Activated CD4-positive, alpha-beta T cell treated with anti-CD3 and anti-CD28 coated beads for 36 hours (primary cell): ENCODE results near the gene ZBTB18. TPM values are rescaled to one million over a fixed set of nuclear protein-coding genes. Genes with fewer than 3 reads are reported as not detected.

ENCODE experiments used
- ATAC-seq: fragments of 200-7000 bp; cut with Tn5 transposase; one replicate; pipeline ENCODE4 v1.10.0; 2021; ENCODE audit warnings: mild to moderate bottlenecking, moderate library complexity
- CTCF ChIA-PET: fragments of 350-600 bp; sonication (Branson Sonifier 250); formaldehyde crosslinking; loops from one replicate; lab custom pipeline; 2021; ENCODE audit warnings: antibody characterized with exemption; lab: Charles Lee
- POLR2A ChIA-PET: fragments of 350-600 bp; sonication (Branson Sonifier 250); formaldehyde crosslinking; loops from one replicate; lab custom pipeline; 2021; ENCODE audit warnings: antibody characterized with exemption, inconsistent platforms; lab: Charles Lee
- DNase-seq: peaks from one replicate; pipeline ENCODE4 v3.0.0-alpha.2; 2020
- H3K27ac Mint-ChIP-seq: one replicate; pipeline ENCODE4 v1.8.0; 2021; ENCODE audit warnings: mixed read lengths
- H3K27me3 Mint-ChIP-seq: one replicate; pipeline ENCODE4 v1.8.0; 2021; ENCODE audit warnings: mixed read lengths
- H3K36me3 Mint-ChIP-seq: one replicate; pipeline ENCODE4 v1.8.0; 2021; ENCODE audit warnings: low read depth, mixed read lengths
- H3K4me1 Mint-ChIP-seq: one replicate; pipeline ENCODE4 v1.8.0; 2021; ENCODE audit warnings: mixed read lengths
- H3K4me3 Mint-ChIP-seq: one replicate; pipeline ENCODE4 v1.8.0; 2021; ENCODE audit warnings: mild to moderate bottlenecking, moderate library complexity, mixed read lengths
- H3K9me3 Mint-ChIP-seq: one replicate; pipeline ENCODE4 v1.8.0; 2021; ENCODE audit warnings: low read depth, mixed read lengths
- intact Hi-C, 2 experiments: fragments of 100-400 bp; cut with DNase I in 1 of 2; cut with micrococcal nuclease in 1 of 2; formaldehyde crosslinking; loops; one replicate each; pipeline versions ENCODE4 v1.14.2 to v1.15.1; 2022 to 2024; cut with DNase I, micrococcal nuclease
- total RNA-seq, 2 experiments: library from RNA; stranded (reverse); gene quantifications; one replicate each; pipeline ENCODE4 v1.2.3, GENCODE V29; 2021

ZBTB18 gene
- total RNA-seq, 2 experiments from 2014 or later: 5.0 to 5.3 TPM

DNA sequence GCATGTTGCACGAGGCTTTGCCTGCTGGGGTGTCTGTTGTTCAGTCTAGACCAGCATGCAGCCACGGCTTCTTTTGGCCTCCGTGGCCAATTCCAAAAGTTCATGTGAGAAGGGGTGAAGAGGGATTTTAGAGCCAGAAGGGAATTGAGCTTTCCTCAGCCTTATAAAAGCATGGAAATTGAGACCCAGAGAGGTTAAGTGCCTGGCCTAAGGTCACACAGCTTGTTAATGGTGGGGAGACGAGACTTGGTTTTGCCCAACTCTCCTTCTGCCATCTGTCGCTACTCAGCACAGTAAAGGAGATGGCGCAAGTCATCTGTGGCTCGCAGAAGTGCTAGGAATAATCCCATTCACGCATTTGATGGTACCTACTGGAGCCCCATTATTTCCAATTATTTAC lies 25.7 kb downstream of the ZBTB18 start:
- Mint-ChIP-seq H3K27ac (no peak overlapping the region), H3K4me3 (no peak overlapping the region), H3K4me1 (peaks cover 27% of the 10 kb centered on the region), H3K27me3 (no peaks in the 10 kb centered on the region), H3K9me3 (no peaks in the 10 kb centered on the region), H3K36me3 (no peaks in the 10 kb centered on the region)
- ChIA-PET POLR2A (no interaction called here), CTCF (interaction anchor here (0.6 to 1.1 kb wide), 3 partner anchors 49 to 155 kb away, joined by 3 to 8 read pairs (median 4); no protein-coding TSS in a partner anchor)
- ATAC-seq (no peak), DNase-seq (no peak)
- intact Hi-C loops: no loop called here

DNA sequence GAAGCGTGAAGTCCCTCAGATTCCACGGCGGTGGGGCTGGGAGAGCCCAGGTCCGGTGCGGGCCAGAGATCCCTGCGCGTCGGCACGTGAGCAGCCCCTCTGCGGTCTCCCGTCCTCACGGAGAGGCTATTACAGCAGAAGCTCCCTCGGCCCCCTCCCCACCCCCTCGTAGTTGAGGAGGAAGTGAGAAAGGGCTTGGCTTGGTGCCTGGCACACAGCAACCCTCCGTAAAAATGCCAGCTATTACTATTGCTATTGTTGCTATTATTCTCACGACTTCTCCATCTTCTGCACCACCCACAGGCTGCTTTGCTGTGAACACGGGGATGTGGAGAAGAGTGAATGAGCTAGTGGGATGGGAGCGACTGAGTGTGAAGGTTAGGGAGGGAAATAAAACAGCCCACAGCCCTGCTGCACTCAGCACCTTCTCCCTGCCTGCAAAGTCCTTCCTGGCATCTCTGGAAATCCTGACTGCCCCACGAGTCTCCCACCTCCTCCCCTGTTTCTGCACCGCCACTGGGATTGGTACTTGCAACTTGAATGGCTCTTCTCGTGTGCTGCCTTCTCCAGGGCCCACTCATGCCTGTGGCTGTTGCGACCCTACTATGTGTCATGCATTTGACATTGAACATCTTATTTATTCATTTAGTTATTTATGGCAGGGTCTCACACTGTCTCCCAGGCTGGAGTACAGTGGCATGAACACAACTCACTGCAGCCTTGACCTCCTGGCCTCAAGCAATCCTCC lies 26.6 kb downstream of the ZBTB18 start:
- Mint-ChIP-seq H3K4me3 (no peak overlapping the region), H3K9me3 (no peaks in the 10 kb centered on the region), H3K27me3 (no peaks in the 10 kb centered on the region), H3K4me1 (peaks cover 27% of the 10 kb centered on the region), H3K36me3 (no peaks in the 10 kb centered on the region), H3K27ac (no peak overlapping the region)
- POLR2A ChIA-PET: interaction anchor here (0.6 kb wide), 1 partner anchor 221 kb away, joined by 3 read pairs; no protein-coding TSS in a partner anchor
- intact Hi-C loops: no loop called here
- CTCF ChIA-PET: interaction anchor here (1.1 kb wide), 1 partner anchor 53 kb away, joined by 4 read pairs; no protein-coding TSS in a partner anchor
- ATAC-seq (no peak), DNase-seq (no peak)

DNA sequence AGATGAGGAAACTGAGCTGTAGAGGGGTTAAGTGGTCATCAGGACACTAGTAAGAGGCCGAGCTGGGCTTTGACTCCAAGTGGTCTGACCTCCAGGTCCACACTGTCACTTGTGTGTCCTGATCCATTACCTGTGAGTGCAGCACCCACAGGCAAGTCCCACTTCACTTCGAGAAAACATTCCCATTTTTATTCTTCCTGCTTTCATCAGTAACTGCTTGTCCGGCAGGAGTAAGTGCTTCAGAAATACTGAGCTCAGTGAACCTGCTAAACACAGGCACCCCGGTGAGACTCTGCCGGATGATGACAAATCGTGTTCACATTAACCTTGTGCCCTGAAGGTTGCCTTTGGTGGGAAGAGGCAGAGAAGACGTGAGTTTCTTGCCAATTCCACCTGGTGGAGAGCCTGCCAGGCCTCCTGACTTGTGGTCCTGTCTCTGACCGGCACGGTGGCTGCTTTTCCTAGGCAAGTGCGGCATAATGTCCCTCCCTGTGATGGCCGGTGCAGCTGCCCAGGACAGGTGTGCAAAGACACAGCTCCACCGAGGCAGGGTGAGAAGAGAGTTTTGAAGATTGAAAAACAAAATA lies 29.4 kb downstream of the ZBTB18 start:
- Mint-ChIP-seq H3K9me3 (no peaks in the 10 kb centered on the region), H3K4me1 (peaks cover 9% of the 10 kb centered on the region), H3K4me3 (no peak overlapping the region), H3K27ac (no peak overlapping the region), H3K27me3 (peaks cover 2% of the 10 kb centered on the region), H3K36me3 (no peaks in the 10 kb centered on the region)
- CTCF ChIA-PET: no interaction called here
- intact Hi-C loops: no loop called here
- POLR2A ChIA-PET: no interaction called here
- ATAC-seq (no peak), DNase-seq (no peak)

DNA sequence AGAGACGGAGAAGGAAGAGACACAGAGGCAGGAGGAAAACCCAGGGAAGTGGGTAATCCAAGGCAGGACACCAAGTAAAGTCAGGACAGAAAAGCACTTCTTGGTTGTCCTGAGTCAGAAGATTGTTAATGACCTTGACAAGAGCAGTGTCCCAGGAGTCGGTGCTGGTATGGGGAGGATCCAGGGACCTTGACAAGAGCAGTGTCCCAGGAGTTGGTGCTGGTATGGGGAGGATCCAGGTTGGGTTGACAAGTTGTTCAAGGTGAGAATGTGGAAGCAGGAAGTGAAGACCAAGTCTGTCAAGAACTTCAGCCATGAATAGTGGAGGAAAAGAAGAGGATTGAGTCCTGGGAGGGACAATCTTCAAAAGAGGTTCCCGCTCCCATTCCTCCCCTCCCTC lies 31.9 kb downstream of the ZBTB18 start:
- no peaks in the 10 kb centered on the region for H3K9me3 Mint-ChIP-seq
- intact Hi-C loops: no loop called here
- H3K4me1 Mint-ChIP-seq: no peaks in the 10 kb centered on the region
- H3K27me3 Mint-ChIP-seq: peaks cover 2% of the 10 kb centered on the region
- H3K27ac Mint-ChIP-seq: no peak overlapping the region
- ChIA-PET POLR2A (no interaction called here), CTCF (interaction anchor here (1.4 kb wide), 1 partner anchor 8 kb away, joined by 4 read pairs; no protein-coding TSS in a partner anchor)
- DNase-seq: no peak
- ATAC-seq: no peak
- no peaks in the 10 kb centered on the region for H3K36me3 Mint-ChIP-seq
- no peak overlapping the region for H3K4me3 Mint-ChIP-seq

DNA sequence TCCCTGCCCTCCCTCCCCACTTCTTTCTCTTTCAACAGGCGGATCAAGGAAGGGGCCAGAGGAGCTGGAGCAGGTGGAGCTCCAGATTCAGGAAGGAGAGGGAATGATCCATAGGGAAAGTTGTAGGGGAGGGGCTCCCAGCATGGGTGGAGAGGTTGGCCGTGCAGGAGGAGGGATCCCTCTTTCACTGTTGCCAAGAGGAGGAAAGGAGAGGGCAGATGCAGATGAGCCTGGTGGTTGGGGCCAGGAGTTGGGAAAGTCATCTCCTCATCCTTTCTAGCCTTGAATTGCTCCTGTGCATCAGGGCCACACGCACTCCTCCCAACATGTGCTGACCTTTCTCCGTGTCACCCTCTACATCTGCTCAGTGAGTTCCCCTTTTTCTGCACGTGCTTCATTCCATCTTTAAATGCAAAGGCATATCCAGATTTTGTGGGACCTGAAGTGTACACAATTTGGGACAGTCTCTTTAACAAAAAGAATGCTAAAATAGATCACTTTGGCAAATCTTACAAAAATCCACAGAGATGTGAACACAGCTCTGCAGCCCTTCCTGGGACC lies 32.4 kb downstream of the ZBTB18 start:
- H3K4me3 Mint-ChIP-seq: no peak overlapping the region
- intact Hi-C loops: no loop called here

DNA sequence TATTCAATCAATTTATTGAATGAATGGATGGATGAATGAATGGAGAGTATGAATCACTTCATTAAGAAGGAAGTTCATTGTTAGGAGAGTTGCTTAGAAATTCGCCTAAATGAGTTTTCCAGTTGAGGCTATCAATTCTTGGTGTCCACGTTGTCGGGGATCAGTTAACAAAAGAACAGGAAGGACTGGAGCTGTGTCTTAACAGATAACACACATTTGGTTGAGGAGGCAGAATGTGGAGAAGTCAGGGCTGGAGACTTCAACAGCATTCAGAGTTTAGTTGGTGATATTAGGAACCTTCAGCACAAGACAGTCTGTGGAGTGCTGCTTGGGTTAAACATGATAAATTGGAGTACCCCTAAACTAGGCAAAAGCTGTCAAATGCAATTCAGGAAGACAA lies 33.7 kb downstream of the ZBTB18 start:
- H3K9me3 Mint-ChIP-seq: no peaks in the 10 kb centered on the region
- intact Hi-C loops: no loop called here
- H3K36me3 Mint-ChIP-seq: no peaks in the 10 kb centered on the region
- H3K4me3 Mint-ChIP-seq: no peak overlapping the region
- ChIA-PET POLR2A (no interaction called here), CTCF (interaction anchor here (0.6 to 0.7 kb wide), 2 partner anchors 101 to 1421 kb away, joined by 3 read pairs; no protein-coding TSS in a partner anchor)
- H3K4me1 Mint-ChIP-seq: no peaks in the 10 kb centered on the region
- no peak overlapping the region for H3K27ac Mint-ChIP-seq
- no peak for DNase-seq
- peaks cover 2% of the 10 kb centered on the region for H3K27me3 Mint-ChIP-seq
- no peak for ATAC-seq

More for the DNA sequence above, 32.4 kb downstream of the ZBTB18 start:
- CTCF ChIA-PET: interaction anchor here (1.4 kb wide), 1 partner anchor 9 kb away, joined by 4 read pairs; no protein-coding TSS in a partner anchor
- Mint-ChIP-seq H3K4me1 (no peaks in the 10 kb centered on the region), H3K27ac (no peak overlapping the region), H3K9me3 (no peaks in the 10 kb centered on the region), H3K36me3 (no peaks in the 10 kb centered on the region), H3K27me3 (peaks cover 2% of the 10 kb centered on the region)
- no peak for DNase-seq
- POLR2A ChIA-PET: no interaction called here
- ATAC-seq: no peak

DNA sequence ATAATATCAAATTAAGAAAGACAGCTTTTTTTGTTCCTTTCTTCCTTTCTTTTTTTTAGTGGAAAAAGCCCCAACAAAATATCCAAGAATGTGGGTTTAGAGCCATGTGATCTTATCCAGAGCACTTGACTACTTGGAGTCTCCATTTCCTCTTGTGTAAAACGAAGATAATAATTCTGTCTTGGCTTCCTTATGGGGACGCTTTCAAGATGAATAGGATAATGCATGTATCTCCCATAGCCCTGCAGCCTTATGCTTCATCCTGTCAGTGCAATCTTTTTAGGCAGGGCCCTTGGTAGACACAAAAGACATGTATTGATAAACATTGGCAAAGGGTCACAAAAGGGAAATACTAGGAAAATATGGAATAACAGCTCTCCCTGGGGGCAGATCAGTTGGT lies 34.8 kb downstream of the ZBTB18 start:
- Mint-ChIP-seq H3K36me3 (no peaks in the 10 kb centered on the region), H3K9me3 (no peaks in the 10 kb centered on the region), H3K27ac (no peak overlapping the region), H3K4me1 (no peaks in the 10 kb centered on the region), H3K27me3 (peaks cover 2% of the 10 kb centered on the region), H3K4me3 (no peak overlapping the region)
- intact Hi-C loops: no loop called here
- CTCF ChIA-PET: interaction anchor here (0.6 kb wide), 1 partner anchor 15 kb away, joined by 4 read pairs; no protein-coding TSS in a partner anchor
- ATAC-seq (no peak), DNase-seq (no peak)
- POLR2A ChIA-PET: no interaction called here

DNA sequence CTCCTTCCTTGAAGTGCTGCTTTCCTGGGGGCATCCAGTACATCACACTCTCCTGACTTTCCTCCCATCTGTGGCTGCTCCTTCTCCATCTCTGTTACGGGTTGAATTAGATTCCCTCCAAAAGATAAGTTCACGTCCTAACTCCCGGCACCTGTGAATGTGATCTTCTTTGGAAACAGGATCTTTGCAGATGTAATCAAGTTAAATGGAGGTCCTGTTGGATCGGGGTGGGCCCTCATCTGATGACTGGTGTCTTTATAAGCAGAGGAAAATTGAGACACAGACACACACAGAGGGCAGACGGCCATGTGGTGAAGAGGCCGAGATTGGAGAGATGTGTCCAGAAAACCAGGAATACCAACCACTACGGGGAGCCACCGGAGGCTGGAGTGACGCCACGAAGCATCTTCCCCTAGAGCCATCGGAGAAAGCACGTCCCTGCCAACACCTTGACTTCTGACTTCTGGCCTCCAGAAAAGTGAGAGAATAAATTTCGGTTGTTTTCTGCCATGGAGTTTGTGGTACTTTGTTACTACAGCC lies 36.0 kb downstream of the ZBTB18 start:
- CTCF ChIA-PET: no interaction called here
- Mint-ChIP-seq H3K27me3 (peaks cover 2% of the 10 kb centered on the region), H3K4me1 (no peaks in the 10 kb centered on the region), H3K9me3 (no peaks in the 10 kb centered on the region), H3K36me3 (no peaks in the 10 kb centered on the region), H3K27ac (no peak overlapping the region), H3K4me3 (no peak overlapping the region)
- intact Hi-C loops: no loop called here
- DNase-seq (no peak), ATAC-seq (no peak)
- POLR2A ChIA-PET: no interaction called here

DNA sequence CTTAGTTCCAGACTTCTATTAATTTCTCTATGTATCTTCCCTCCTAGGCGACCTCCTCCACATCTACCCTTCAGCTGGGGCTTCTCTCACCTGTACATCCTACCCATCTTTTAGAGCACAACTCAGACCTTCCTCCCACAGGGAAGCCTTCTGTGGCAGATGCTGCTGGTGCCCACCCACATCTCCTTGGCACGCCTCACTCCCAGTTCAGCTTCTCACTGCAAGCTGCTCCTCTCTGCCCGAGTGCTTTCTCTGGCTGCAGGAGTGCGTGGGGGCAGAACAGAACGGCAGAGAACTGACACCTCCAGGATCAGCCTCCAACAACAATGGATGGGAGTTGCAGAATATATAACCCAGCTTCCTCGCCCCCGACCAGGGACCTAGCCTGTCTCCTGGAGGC lies 36.5 kb downstream of the ZBTB18 start:
- POLR2A ChIA-PET: no interaction called here
- CTCF ChIA-PET: no interaction called here
- H3K4me1 Mint-ChIP-seq: no peaks in the 10 kb centered on the region
- peaks cover 2% of the 10 kb centered on the region for H3K27me3 Mint-ChIP-seq
- no peak overlapping the region for H3K4me3 Mint-ChIP-seq
- ATAC-seq (no peak), DNase-seq (no peak)
- H3K36me3 Mint-ChIP-seq: no peaks in the 10 kb centered on the region
- intact Hi-C loops: no loop called here
- no peaks in the 10 kb centered on the region for H3K9me3 Mint-ChIP-seq
- no peak overlapping the region for H3K27ac Mint-ChIP-seq

DNA sequence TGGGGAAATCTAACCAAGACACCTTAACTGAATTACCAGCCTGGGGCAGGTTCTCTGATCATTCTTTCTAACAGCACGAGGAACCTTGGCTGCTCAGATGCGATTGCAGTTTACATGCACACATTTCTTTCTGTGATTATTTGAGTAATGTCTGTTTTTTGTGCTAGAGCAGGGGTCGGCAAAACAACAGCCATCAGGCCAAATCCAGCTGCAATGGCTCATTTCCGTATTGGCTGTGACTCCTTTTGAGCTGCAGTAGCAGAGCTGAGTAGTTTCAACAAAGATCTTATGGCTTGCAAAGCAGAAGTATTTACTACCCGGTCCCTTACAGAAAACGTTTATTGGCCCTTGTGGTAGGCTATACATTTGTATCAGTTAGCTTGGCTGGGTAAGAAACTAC lies 37.1 kb downstream of the ZBTB18 start:
- ChIA-PET CTCF (interaction anchor here (0.6 kb wide), 1 partner anchor 130 kb away, joined by 4 read pairs; no protein-coding TSS in a partner anchor), POLR2A (no interaction called here)
- peaks cover 2% of the 10 kb centered on the region for H3K27me3 Mint-ChIP-seq
- H3K4me1 Mint-ChIP-seq: no peaks in the 10 kb centered on the region
- DNase-seq (no peak), ATAC-seq (no peak)
- no peak overlapping the region for H3K27ac Mint-ChIP-seq
- no peak overlapping the region for H3K4me3 Mint-ChIP-seq
- no peaks in the 10 kb centered on the region for H3K36me3 Mint-ChIP-seq
- intact Hi-C loops: no loop called here
- no peaks in the 10 kb centered on the region for H3K9me3 Mint-ChIP-seq

DNA sequence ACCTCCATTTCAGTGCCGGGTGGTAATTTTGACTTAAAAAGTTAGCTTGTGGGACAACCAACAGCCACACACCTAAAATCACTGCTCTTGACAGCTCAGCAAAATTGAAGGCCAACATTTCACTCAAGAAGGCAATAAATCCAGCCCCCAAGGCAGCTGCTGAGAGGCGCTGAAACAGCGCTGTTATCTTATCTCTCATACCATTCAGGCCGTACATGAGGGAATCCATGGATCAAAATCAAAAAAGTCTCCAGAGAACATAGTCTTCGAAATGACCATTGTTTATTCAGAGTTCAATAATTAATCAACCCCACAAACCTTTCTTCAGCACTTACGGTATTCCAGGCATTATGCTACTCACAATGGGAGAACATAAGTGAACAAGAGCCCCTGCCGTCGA lies 38.5 kb downstream of the ZBTB18 start:
- Mint-ChIP-seq H3K36me3 (no peaks in the 10 kb centered on the region), H3K9me3 (no peaks in the 10 kb centered on the region), H3K4me3 (no peak overlapping the region), H3K27me3 (no peaks in the 10 kb centered on the region), H3K4me1 (no peaks in the 10 kb centered on the region), H3K27ac (no peak overlapping the region)
- DNase-seq (no peak), ATAC-seq (no peak)
- POLR2A ChIA-PET: no interaction called here
- CTCF ChIA-PET: interaction anchor here (1.2 kb wide), 1 partner anchor 183 kb away, joined by 3 read pairs; no protein-coding TSS in a partner anchor
- intact Hi-C loops: no loop called here
